HAP-1 (cell line): Measurements from ENCODE around the gene APP.

Source experiments
- DNase-seq, 2 experiments: peaks; one replicate each; pipeline ENCODE4 v3.0.0-alpha.2; 2016 to 2020; ENCODE audit warnings: low spot score in 2 of 2
- H3K27me3 ChIP-seq: fragments of 250-450 bp; sonication (Bioruptor Pico); 2 replicates; pipeline ENCODE4 v1.5.1; 2020; ENCODE audit warnings: low read depth, mild to moderate bottlenecking, moderate library complexity
- H3K36me3 ChIP-seq: fragments of 250-450 bp; sonication (Bioruptor Pico); replicated peaks from 2 replicates; pipeline ENCODE4 v1.5.1; 2020; ENCODE audit warnings: mild to moderate bottlenecking
- H3K4me1 ChIP-seq: fragments of 250-450 bp; sonication (Bioruptor Pico); 2 replicates; pipeline ENCODE4 v1.5.1; 2020; ENCODE audit warnings: mild to moderate bottlenecking
- H3K4me3 ChIP-seq: fragments of 250-450 bp; sonication (Bioruptor Pico); 2 replicates; pipeline ENCODE4 v1.5.1; 2020; ENCODE audit warnings: mild to moderate bottlenecking, moderate library complexity
- H3K9me3 ChIP-seq: fragments of 250-450 bp; sonication (Bioruptor Pico); 2 replicates; pipeline ENCODE4 v1.5.1; 2020; ENCODE audit warnings: mild to moderate bottlenecking, moderate library complexity
- in situ Hi-C: fragments of 300-500 bp; cut with MboI; formaldehyde crosslinking; loops from 3 replicates; pipeline ENCODE4 v1.14.3; 2020; ENCODE audit warnings: low sequenced_read_pairs, inconsistent platforms, mixed read lengths

The APP gene

GRCh38 chr21:26072666-26073615, 97.6 kb downstream of the APP start:
- in situ Hi-C loops = no loop called here
- DNase-seq = no peak
- peaks cover 13% of the 10 kb centered on the region for H3K4me1 ChIP-seq

DNA sequence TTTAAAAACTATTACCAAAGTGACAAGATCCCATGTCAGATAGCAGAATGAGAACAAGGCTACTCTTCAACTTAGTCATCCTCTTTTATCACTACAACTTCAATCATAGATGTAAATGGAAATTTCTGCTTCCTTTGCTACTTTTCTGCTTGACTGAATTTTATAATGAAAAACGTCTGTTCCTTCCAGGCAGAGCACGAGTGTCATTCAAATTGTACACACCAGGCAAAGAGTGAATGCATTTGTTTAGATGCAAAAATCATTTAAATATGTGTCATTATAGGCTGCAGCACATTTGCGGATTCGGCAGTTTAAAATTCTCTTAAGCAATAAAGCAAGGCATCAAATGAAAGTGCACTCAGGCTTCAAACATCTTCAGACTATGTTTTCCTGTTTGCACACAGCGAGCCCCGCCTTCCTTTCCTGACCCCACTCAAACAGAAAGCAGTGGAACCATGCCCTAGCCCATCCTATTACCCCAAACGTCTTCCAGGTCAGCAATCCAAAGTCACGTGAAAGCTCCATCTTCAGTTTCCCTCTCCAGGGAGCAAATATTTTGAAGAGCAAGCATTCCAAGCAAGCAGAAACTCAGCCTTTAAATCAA, 99.6 kb downstream of the APP start:
- no peaks in the 10 kb centered on the region for H3K27me3 ChIP-seq
- H3K36me3 ChIP-seq = no peaks in the 10 kb centered on the region
- no peak overlapping the region for H3K4me3 ChIP-seq
- peak; percentile 20 to 41 for DNase-seq
- H3K9me3 ChIP-seq = no peaks in the 10 kb centered on the region
- in situ Hi-C loops = no loop called here
- H3K4me1 ChIP-seq = peaks cover 13% of the 10 kb centered on the region

More at GRCh38 chr21:26072666-26073615, 97.6 kb downstream of the APP start:
- no peaks in the 10 kb centered on the region for H3K9me3 ChIP-seq
- no peaks in the 10 kb centered on the region for H3K36me3 ChIP-seq
- no peaks in the 10 kb centered on the region for H3K27me3 ChIP-seq
- no peak overlapping the region for H3K4me3 ChIP-seq

GRCh38 chr21:26070121-26070520, 100.4 kb downstream of the APP start:
- H3K27me3 ChIP-seq = no peaks in the 10 kb centered on the region
- DNase-seq = no peak
- H3K36me3 ChIP-seq = no peaks in the 10 kb centered on the region
- peaks cover 13% of the 10 kb centered on the region for H3K4me1 ChIP-seq
- no peaks in the 10 kb centered on the region for H3K9me3 ChIP-seq
- in situ Hi-C loops = no loop called here
- H3K4me3 ChIP-seq = no peak overlapping the region

DNA sequence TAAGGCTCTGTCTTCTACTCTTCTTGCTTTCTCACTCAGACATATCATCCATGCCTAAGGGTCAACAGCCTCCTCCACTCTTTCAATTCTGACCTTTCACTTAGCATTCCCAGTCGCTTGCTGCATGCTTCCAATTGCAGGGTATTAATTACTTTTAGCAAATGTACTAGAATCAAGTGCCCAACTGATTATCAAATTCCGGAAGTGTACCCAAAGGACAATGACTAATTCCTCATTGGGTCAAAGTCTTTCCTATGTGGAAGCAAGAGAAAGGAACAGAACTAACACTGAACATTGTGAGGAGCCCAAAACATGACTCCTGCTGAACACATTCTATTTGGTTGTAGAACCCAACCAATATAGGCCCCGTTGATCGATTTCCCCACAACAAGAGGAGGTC, 101.8 kb downstream of the APP start:
- Histone ChIP-seq H3K4me3 (no peak overlapping the region), H3K4me1 (peaks cover 13% of the 10 kb centered on the region), H3K27me3 (no peaks in the 10 kb centered on the region), H3K36me3 (no peaks in the 10 kb centered on the region), H3K9me3 (no peaks in the 10 kb centered on the region)
- DNase-seq = no peak
- in situ Hi-C loops = no loop called here

GRCh38 chr21:26067836-26068594, 102.6 kb downstream of the APP start:
- Histone ChIP-seq H3K4me1 (peaks cover 13% of the 10 kb centered on the region), H3K4me3 (no peak overlapping the region), H3K9me3 (no peaks in the 10 kb centered on the region), H3K36me3 (no peaks in the 10 kb centered on the region), H3K27me3 (no peaks in the 10 kb centered on the region)
- no peak for DNase-seq
- in situ Hi-C loops = no loop called here

DNA sequence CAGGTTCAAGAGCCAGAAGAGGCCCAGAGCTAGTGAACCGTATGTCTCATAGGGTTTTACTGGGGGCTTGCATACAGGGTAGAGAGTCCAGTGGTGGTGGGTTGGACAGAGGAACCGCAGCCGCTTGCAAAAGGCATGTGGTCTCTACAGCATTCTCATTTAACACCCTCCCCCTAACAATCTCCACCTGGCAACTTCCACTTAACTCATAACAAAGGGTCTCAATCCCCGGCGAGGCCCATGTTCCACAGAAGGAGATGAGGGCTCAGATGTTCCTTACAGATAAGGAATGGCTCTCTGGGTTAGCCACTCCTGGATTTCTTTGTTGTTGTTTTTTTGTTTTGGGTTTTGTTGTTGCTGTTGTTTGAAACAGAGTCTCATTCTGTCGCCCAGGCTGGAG, 106.1 kb downstream of the APP start:
- in situ Hi-C loops = no loop called here

DNA sequence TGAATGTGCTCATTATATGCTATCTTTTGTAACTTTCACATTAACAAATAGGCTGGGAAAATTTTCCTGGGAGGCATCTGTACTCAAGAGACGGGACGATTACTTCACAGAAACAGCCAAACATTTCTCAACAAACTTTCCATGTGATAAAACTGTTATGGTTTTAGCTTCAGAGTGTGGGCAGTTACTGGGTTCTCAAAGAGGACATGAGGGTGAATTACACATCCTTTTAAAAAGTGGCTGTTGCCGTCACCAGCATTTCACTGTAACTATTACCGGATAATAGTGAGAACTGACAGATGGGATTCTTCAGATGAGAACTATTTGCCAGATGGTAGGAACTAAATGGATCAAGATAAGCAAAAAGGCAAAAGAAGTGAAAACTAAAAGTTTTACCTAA, 109.1 kb downstream of the APP start:
- H3K36me3 ChIP-seq = 0 out of 2 replicates have a peak, but pooled peaks cover 2% of the 10 kb centered on the region
- no peaks in the 10 kb centered on the region for H3K9me3 ChIP-seq
- no peak overlapping the region for H3K4me3 ChIP-seq
- H3K27me3 ChIP-seq = no peaks in the 10 kb centered on the region
- H3K4me1 ChIP-seq = no peaks in the 10 kb centered on the region
- DNase-seq = no peak
- in situ Hi-C loops = no loop called here

More for the DNA sequence above, 106.1 kb downstream of the APP start:
- Histone ChIP-seq H3K9me3 (no peaks in the 10 kb centered on the region), H3K4me3 (no peak overlapping the region), H3K27me3 (no peaks in the 10 kb centered on the region), H3K36me3 (0 out of 2 replicates have a peak, but pooled peaks cover 2% of the 10 kb centered on the region), H3K4me1 (no peaks in the 10 kb centered on the region)
- peak in 1 of 2 experiments; percentile 15 for DNase-seq

DNA sequence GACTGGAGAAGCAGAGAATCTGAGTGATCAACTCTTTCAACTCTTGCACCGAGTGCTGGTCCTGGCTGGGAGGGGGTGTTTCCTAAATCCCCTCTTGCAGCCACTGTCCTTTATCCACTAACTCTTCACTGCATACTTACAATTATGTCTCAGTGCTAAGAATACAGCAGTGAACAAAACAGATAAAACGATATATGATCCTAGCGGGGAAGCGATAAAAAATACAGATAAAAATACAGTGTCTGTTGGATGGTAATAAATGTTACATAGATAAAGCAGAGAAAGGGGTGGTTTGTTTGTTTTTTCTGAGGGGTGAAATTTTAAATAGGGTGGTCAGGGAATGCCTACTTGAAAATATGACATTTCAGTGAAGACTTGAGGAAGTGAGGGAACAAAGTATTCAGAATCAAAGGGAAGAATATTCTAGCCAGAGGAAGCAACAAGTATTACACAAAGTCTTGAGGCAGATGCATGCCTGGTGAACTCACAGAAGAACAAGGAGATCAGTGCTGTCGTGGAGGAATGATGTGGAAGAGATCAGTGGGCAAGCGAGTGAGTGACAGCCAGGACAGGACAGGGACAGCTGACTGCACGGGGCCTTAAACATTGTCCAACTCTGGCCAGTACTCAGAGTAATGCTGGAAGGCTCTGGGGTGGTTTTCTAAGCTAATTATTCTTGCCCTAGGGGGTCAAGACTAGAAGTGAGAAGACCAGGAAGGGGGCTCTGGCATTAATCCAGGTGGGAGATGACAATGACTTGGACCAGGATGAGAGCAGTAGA, 110.0 kb downstream of the APP start:
- Histone ChIP-seq H3K36me3 (0 out of 2 replicates have a peak, but pooled peaks cover 2% of the 10 kb centered on the region), H3K4me1 (no peaks in the 10 kb centered on the region), H3K9me3 (no peaks in the 10 kb centered on the region), H3K4me3 (no peak overlapping the region), H3K27me3 (no peaks in the 10 kb centered on the region)
- in situ Hi-C loops = no loop called here
- no peak for DNase-seq

- Histone ChIP-seq H3K4me3 (no peak overlapping the region), H3K4me1 (no peaks in the 10 kb centered on the region), H3K36me3 (peaks cover 5% of the 10 kb centered on the region; the same call in 1 of the 2 replicates), H3K9me3 (no peaks in the 10 kb centered on the region), H3K27me3 (no peaks in the 10 kb centered on the region)
- in situ Hi-C loops = no loop called here
- DNase-seq = no peak
These were observed 112.9 kb downstream of the APP start for GRCh38 chr21:26057477-26058170.

GRCh38 chr21:26055841-26056264, 114.7 kb downstream of the APP start:
- DNase-seq = no peak
- no peaks in the 10 kb centered on the region for H3K27me3 ChIP-seq
- no peak overlapping the region for H3K4me3 ChIP-seq
- peaks cover 20% of the 10 kb centered on the region for H3K36me3 ChIP-seq
- in situ Hi-C loops = no loop called here
- H3K9me3 ChIP-seq = no peaks in the 10 kb centered on the region
- H3K4me1 ChIP-seq = no peaks in the 10 kb centered on the region; the same call in 1 of the 2 replicates

- in situ Hi-C loops = no loop called here
- DNase-seq = no peak
- H3K4me1 ChIP-seq = no peaks in the 10 kb centered on the region; the same call in 1 of the 2 replicates
- H3K4me3 ChIP-seq = no peak overlapping the region
- H3K27me3 ChIP-seq = no peaks in the 10 kb centered on the region
- no peaks in the 10 kb centered on the region for H3K9me3 ChIP-seq
- H3K36me3 ChIP-seq = peaks cover 26% of the 10 kb centered on the region
These were observed 115.6 kb downstream of the APP start for GRCh38 chr21:26055010-26055409.

GRCh38 chr21:26052057-26052456, 118.5 kb downstream of the APP start:
- no peaks in the 10 kb centered on the region; the same call in 1 of the 2 replicates for H3K4me1 ChIP-seq
- no peak overlapping the region for H3K4me3 ChIP-seq
- H3K27me3 ChIP-seq = no peaks in the 10 kb centered on the region
- H3K9me3 ChIP-seq = no peaks in the 10 kb centered on the region
- peaks cover 49% of the 10 kb centered on the region for H3K36me3 ChIP-seq
- in situ Hi-C loops = no loop called here
- no peak for DNase-seq
